ENCODE results near the gene DDX42. TPM values are rescaled to one million over a fixed set of nuclear protein-coding genes. Genes with fewer than 3 reads are reported as not detected.

Gene DDX42
- total and polyA plus RNA-seq, 12 donors: 45.0 to 109 (median 85.2) TPM

- WGBS, 4 donors: 95 to 100% (median 98%) methylated on average over 1 of the region's 1 CpG
- Histone ChIP-seq H3K27me3 (no peaks in the 10 kb centered on the region), H3K36me3 (replicated peaks in 1 of 2) (peaks cover 0 to 38% of the 10 kb centered on the region in 2 donors), H3K27ac (no peak overlapping the region), H3K4me1 (replicated peaks in 1 of 2) (peaks cover 0 to 42% of the 10 kb centered on the region in 2 donors), H3K9me3 (replicated peaks in 1 of 3) (no peaks in the 10 kb centered on the region), H3K4me3 (no peak overlapping the region)
- intact Hi-C loops (cut with DNase I): no loop called here
- TF ChIP-seq CTCF (IDR thresholded peaks at IDR 0.05): no peak
- TF ChIP-seq POLR2A (IDR thresholded peaks at IDR 0.05): no peak
- DNase-seq: no peak
These were observed 12.1 kb downstream of the DDX42 start for GRCh38 chr17:63786117-63786516.

GRCh38 chr17:63786971-63787711, 13.2 kb downstream of the DDX42 start:
- TF ChIP-seq CTCF (IDR thresholded peaks at IDR 0.05): no peak
- TF ChIP-seq POLR2A (IDR thresholded peaks at IDR 0.05): no peak
- no peak for DNase-seq
- peaks cover 0 to 38% of the 10 kb centered on the region in 2 donors for H3K4me1 ChIP-seq (replicated peaks in 1 of 2)
- H3K27ac ChIP-seq: no peak overlapping the region
- H3K9me3 ChIP-seq (replicated peaks in 1 of 3): no peaks in the 10 kb centered on the region
- no peak overlapping the region for H3K4me3 ChIP-seq
- peaks cover 0 to 41% of the 10 kb centered on the region in 2 donors for H3K36me3 ChIP-seq (replicated peaks in 1 of 2)
- intact Hi-C loops (cut with DNase I): no loop called here
- H3K27me3 ChIP-seq: no peaks in the 10 kb centered on the region
- 92 to 96% (median 93%) methylated on average over 13 of the region's 13 CpGs for WGBS, 4 donors

GRCh38 chr17:63790057-63790456, 16.1 kb downstream of the DDX42 start:
- intact Hi-C loops (cut with DNase I): no loop called here

More at GRCh38 chr17:63790057-63790456, 16.1 kb downstream of the DDX42 start:
- Histone ChIP-seq H3K27me3 (no peaks in the 10 kb centered on the region), H3K27ac (no peak overlapping the region), H3K4me1 (replicated peaks in 1 of 2) (peaks cover 0 to 16% of the 10 kb centered on the region in 2 donors), H3K36me3 (replicated peaks in 1 of 2) (peaks cover 0 to 70% of the 10 kb centered on the region in 2 donors), H3K9me3 (replicated peaks in 1 of 3) (no peaks in the 10 kb centered on the region), H3K4me3 (no peak overlapping the region)
- TF ChIP-seq CTCF (IDR thresholded peaks at IDR 0.05) (no peak), POLR2A (IDR thresholded peaks at IDR 0.05) (no peak)
- 86 to 95% (median 92%) methylated on average over 6 of the region's 6 CpGs for WGBS, 4 donors
- no peak for DNase-seq
